ENCODE results near the gene LRRC27. TPM values are rescaled to one million over a fixed set of nuclear protein-coding genes. Genes with fewer than 3 reads are reported as not detected.

LRRC27 gene
- total RNA-seq, 1 donor from 2014 or later: 3.8 TPM

DNA sequence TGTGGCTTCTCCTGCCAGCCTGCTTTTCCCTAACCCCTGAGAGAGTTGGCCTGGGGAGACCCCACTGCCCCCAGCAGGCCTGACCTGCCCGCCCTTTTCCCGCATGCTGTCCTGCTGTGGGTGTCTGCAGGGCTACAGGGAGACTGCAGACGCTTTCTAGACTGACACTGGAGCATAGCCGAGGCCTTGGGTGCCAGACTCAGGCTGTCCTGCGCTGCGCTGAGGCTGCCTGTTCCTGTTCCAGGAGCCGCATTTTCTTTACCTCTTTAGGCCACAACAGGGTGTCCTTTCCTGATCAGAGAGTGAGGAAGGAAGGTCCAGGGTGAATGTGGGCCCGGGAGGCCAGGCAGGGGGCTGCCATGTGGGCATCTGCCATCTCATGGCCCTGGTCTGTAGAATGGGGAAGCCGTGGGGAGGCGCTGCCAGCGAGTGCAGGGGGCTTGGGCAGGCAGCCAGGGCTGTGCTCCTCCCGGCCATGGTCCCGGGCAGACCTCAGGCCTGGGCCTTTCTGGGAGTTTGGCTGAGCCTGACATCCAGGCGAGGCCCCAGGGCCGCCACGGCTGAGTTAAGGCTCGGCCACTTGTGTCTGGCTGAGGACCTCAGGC, 68.7 kb downstream of the LRRC27 start:
- Histone ChIP-seq H3K27ac (replicated peaks) (peak overlapping the region; percentile 83), H3K4me3 (peak overlapping the region; percentile 25), H3K27me3 (ENCODE audit: low read depth) (no peaks in the 10 kb centered on the region), H3K9me3 (replicated peaks) (no peaks in the 10 kb centered on the region), H3K36me3 (peaks cover 10% of the 10 kb centered on the region), H3K4me1 (peaks cover 61% of the 10 kb centered on the region)
- intact Hi-C loops (cut with micrococcal nuclease): no loop called here
- TF ChIP-seq, protein P1, sequence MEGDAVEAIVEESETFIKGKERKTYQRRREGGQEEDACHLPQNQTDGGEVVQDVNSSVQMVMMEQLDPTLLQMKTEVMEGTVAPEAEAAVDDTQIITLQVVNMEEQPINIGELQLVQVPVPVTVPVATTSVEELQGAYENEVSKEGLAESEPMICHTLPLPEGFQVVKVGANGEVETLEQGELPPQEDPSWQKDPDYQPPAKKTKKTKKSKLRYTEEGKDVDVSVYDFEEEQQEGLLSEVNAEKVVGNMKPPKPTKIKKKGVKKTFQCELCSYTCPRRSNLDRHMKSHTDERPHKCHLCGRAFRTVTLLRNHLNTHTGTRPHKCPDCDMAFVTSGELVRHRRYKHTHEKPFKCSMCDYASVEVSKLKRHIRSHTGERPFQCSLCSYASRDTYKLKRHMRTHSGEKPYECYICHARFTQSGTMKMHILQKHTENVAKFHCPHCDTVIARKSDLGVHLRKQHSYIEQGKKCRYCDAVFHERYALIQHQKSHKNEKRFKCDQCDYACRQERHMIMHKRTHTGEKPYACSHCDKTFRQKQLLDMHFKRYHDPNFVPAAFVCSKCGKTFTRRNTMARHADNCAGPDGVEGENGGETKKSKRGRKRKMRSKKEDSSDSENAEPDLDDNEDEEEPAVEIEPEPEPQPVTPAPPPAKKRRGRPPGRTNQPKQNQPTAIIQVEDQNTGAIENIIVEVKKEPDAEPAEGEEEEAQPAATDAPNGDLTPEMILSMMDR (IDR thresholded peaks at IDR 0.05; ENCODE audit: borderline replicate concordance): no peak
- no peak for DNase-seq

DNA sequence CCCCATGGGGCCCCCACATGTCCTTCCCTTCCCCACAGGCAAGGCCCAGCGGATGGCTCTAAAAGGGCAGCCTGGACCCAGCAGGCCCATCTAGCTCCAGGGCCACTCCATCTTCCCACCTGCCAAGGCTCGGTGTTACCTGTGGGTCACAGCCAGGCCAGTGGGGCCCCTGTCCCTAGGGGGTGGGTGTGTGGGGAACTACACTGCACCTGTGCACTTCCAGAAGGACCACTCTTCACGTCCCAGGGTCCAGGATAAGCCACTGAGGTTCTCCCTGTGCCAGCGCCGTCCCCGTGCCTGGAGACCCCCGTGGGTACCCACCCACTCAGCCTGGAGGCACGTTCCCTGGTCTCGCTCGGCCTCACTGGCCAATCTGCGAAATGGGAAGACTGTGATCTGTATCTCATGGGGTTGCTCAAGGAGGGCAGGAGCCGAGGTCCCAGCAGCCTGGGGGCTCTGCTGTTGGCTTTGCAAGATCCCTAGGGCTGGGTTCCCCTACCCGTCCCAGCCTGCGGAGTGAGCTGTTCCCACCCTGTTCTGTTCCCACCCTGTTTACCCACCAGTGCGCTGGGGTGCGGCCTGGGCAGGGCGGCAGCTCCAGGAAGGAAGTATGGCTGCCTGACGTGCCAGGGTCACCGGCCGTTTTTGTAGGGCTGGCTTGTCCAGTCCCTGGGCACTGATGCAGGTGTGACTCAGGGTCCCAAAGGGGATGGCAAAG, 69.6 kb downstream of the LRRC27 start:
- no peaks in the 10 kb centered on the region for H3K27me3 ChIP-seq (ENCODE audit: low read depth)
- no peak overlapping the region for H3K4me3 ChIP-seq
- peaks cover 54% of the 10 kb centered on the region for H3K4me1 ChIP-seq
- DNase-seq: peak; percentile 33
- H3K27ac ChIP-seq (replicated peaks): peak overlapping the region; percentile 83
- intact Hi-C loops (cut with micrococcal nuclease): no loop called here
- peaks cover 19% of the 10 kb centered on the region for H3K36me3 ChIP-seq
- TF ChIP-seq, protein P1 (IDR thresholded peaks at IDR 0.05; ENCODE audit: borderline replicate concordance): no peak
- H3K9me3 ChIP-seq (replicated peaks): no peaks in the 10 kb centered on the region

DNA sequence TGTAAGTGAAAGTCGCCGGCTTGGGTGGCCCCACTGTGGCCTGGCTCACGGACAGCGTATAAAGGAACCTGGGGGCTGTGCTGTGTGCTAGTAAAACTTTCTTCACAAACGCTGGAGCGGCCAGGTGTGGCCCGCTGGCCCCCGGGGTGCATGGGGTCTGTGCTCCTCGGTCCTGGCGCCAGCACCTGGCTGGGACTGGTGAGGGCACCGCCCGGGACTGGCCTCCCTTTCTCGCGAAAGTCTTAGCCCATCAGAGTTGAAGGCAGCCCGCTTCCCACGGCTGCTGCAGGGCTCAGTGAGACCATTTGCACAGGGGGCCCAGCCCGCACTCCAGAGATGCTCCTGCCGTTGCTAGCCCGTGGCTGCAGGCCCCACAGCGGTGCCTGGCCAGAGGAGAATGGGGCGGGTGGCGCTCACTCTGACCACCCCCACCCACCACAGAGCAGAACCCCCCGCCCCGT, 70.8 kb downstream of the LRRC27 start:
- peaks cover 19% of the 10 kb centered on the region for H3K36me3 ChIP-seq
- no peak overlapping the region for H3K27ac ChIP-seq (replicated peaks)
- peaks cover 57% of the 10 kb centered on the region for H3K4me1 ChIP-seq
- DNase-seq: peak; percentile 12
- H3K9me3 ChIP-seq (replicated peaks): no peaks in the 10 kb centered on the region
- no peak overlapping the region for H3K4me3 ChIP-seq
- intact Hi-C loops (cut with micrococcal nuclease): no loop called here
- H3K27me3 ChIP-seq (ENCODE audit: low read depth): no peaks in the 10 kb centered on the region
- TF ChIP-seq, protein P1 (IDR thresholded peaks at IDR 0.05; ENCODE audit: borderline replicate concordance): no peak

DNA sequence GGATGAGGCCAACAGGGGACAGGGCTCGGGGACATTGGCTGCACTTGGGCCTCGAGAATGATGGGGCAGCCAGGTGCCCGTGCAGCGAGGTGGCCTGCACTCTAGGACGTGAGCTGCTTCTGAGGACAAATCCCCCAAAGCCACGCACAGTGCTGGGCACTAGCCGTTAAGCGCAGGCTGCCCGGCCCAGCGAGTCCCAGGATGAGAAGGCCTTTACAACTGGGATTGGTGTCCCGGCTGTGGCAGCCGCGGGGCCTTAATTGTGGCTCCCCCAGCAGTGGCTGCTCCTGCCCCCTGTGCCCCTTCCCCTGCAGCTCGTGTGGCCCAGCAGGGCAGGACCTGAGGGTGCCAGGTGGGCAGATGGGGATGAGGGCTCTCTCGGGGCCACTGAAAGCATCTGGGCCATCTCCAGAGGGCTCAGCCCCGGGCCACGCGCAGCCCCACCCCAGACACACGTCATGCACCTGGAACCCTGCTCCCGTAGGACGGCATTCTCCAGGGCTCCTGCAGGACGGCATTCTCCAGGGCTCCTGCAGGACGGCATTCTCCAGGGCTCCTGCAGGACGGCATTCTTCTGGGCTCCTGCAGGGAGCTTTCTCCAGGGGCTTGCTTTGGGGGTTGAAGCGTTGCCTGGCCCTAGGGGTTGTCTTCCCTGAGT, 71.6 kb downstream of the LRRC27 start:
- Histone ChIP-seq H3K27ac (replicated peaks) (no peak overlapping the region), H3K9me3 (replicated peaks) (no peaks in the 10 kb centered on the region), H3K36me3 (peaks cover 19% of the 10 kb centered on the region), H3K27me3 (ENCODE audit: low read depth) (no peaks in the 10 kb centered on the region), H3K4me1 (peaks cover 57% of the 10 kb centered on the region), H3K4me3 (no peak overlapping the region)
- intact Hi-C loops (cut with micrococcal nuclease): no loop called here
- TF ChIP-seq, protein P1 (IDR thresholded peaks at IDR 0.05; ENCODE audit: borderline replicate concordance): no peak
- DNase-seq: no peak

DNA sequence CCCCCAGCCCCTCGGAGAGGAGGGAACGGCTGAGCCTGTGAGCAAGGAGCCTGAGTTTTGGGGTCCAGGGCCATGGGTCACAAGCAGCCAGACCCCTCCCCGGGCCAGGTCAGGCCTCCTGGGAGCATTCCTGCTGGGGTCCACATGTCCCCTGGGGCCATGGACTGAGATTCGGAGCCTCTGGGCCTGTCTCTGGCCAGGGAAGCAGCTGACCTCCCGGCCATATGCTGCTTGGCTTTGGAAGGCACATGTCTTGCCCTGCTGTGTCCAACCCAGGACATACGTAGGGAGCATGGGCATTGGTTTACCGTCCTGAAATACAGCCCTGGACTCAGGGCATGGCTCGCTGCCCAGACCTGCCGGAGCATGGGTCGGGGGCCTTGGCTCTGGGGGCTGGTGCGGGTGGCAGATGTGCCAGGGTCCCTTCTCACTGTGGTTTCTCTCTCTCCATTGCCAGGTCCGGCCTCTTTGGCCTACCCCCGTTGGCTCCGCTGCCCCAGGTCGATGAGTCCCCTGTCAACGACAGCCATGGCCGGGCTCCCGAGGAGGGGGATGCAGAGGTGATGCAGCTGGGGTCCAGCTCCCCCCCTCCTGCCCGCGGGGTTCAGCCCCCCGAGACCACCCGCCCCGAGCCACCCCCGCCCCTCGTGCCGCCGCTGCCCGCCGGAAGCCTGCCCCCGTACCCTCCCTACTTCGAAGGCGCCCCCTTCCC, 72.3 kb downstream of the LRRC27 start:
- Histone ChIP-seq H3K36me3 (peaks cover 19% of the 10 kb centered on the region), H3K27me3 (ENCODE audit: low read depth) (no peaks in the 10 kb centered on the region), H3K4me3 (no peak overlapping the region), H3K9me3 (replicated peaks) (no peaks in the 10 kb centered on the region), H3K27ac (replicated peaks) (no peak overlapping the region), H3K4me1 (peaks cover 57% of the 10 kb centered on the region)
- intact Hi-C loops (cut with micrococcal nuclease): no loop called here
- TF ChIP-seq, protein P1 (IDR thresholded peaks at IDR 0.05; ENCODE audit: borderline replicate concordance): no peak
- DNase-seq: no peak
